Liver (tissue), 9 donors: ENCODE results near the gene TCERG1. TPM values are rescaled to one million over a fixed set of nuclear protein-coding genes. Genes with fewer than 3 reads are reported as not detected.

Experiments
- DNase-seq: peaks from one replicate; pipeline ENCODE4 v3.0.0-alpha.2; 2017; ENCODE audit warnings: low spot score
- H3K27ac ChIP-seq, 2 donors: one replicate each; pipeline ENCODE4 v1.7.0; 2013; ENCODE audit warnings: inconsistent platforms in 2 of 2, low read length in 2 of 2, control low read depth in 1 of 2, low read depth in 1 of 2, mild to moderate bottlenecking in 1 of 2
- H3K27me3 ChIP-seq, 4 donors: one replicate each; pipeline versions ENCODE4 v1.6.1 to v1.7.0; 2013; ENCODE audit warnings: low read length in 3 of 4, inconsistent platforms in 1 of 4, mild to moderate bottlenecking in 1 of 4, moderate library complexity in 1 of 4; ENCODE audit not compliant: control insufficient read depth in 4 of 4, insufficient read depth in 4 of 4
- H3K36me3 ChIP-seq, 4 donors: one replicate each; pipeline versions ENCODE4 v1.6.1 to v1.7.0; 2013; ENCODE audit warnings: low read length in 3 of 4, mild to moderate bottlenecking in 3 of 4, low read depth in 1 of 4, moderate library complexity in 1 of 4; ENCODE audit not compliant: control insufficient read depth in 4 of 4, insufficient read depth in 3 of 4
- H3K4me1 ChIP-seq, 4 donors: one replicate each; pipeline versions ENCODE4 v1.6.1 to v1.7.0; 2013; ENCODE audit warnings: low read length in 3 of 4, mild to moderate bottlenecking in 3 of 4, moderate library complexity in 1 of 4; ENCODE audit not compliant: control insufficient read depth in 4 of 4, insufficient read depth in 4 of 4
- H3K4me3 ChIP-seq, 3 donors: one replicate each; pipeline versions ENCODE4 v1.6.1 to v1.7.0; 2013; ENCODE audit warnings: low read length in 3 of 3, control low read depth in 1 of 3, low read depth in 1 of 3, mild to moderate bottlenecking in 1 of 3
- H3K9ac ChIP-seq, 2 donors: one replicate each; pipeline ENCODE4 v1.7.0; 2013; ENCODE audit warnings: low read length in 2 of 2, mild to moderate bottlenecking in 2 of 2, moderate library complexity in 2 of 2, control low read depth in 1 of 2, low read depth in 1 of 2
- H3K9me3 ChIP-seq, 4 donors: one replicate each; pipeline versions ENCODE4 v1.6.1 to v1.7.0; 2013; ENCODE audit warnings: low read length in 3 of 4; ENCODE audit not compliant: control insufficient read depth in 4 of 4
- CTCF ChIP-seq: fragments of 150-350 bp; IDR thresholded peaks from 2 replicates; pipeline ENCODE4 v1.5.1; 2017; ENCODE audit warnings: improper control_type of control experiment, low read depth, low read length; ENCODE audit not compliant: missing input control
- FOXA1 ChIP-seq: IDR thresholded peaks from 2 replicates; pipeline ENCODE4 v1.6.1; 2016; ENCODE audit warnings: antibody characterized with exemption
- FOXA2 ChIP-seq: IDR thresholded peaks from 2 replicates; pipeline ENCODE4 v1.6.1; 2016; ENCODE audit warnings: antibody characterized with exemption
- GABPA ChIP-seq, 2 donors: IDR thresholded peaks in 1 of 2; conservative IDR thresholded peaks in 1 of 2; 2 replicates each; pipeline ENCODE4 v1.6.1; 2016; ENCODE audit warnings: antibody characterized with exemption in 2 of 2, mild to moderate bottlenecking in 1 of 2, moderate library complexity in 1 of 2
- HNF4G ChIP-seq: IDR thresholded peaks from 2 replicates; pipeline ENCODE4 v1.6.1; 2016; ENCODE audit warnings: antibody characterized with exemption
- MAX ChIP-seq: IDR thresholded peaks from 2 replicates; pipeline ENCODE4 v1.6.1; 2016; ENCODE audit warnings: antibody characterized with exemption
- NR2F2 ChIP-seq: IDR thresholded peaks from 2 replicates; pipeline ENCODE4 v1.6.1; 2016; ENCODE audit warnings: antibody characterized with exemption
- RAD21 ChIP-seq, 2 donors: IDR thresholded peaks; 2 replicates each; pipeline ENCODE4 v1.6.1; 2016; ENCODE audit warnings: antibody characterized with exemption in 2 of 2, mild to moderate bottlenecking in 2 of 2
- SP1 ChIP-seq: IDR thresholded peaks from 2 replicates; pipeline ENCODE4 v1.6.1; 2018; ENCODE audit warnings: antibody characterized with exemption, mild to moderate bottlenecking
- TAF1 ChIP-seq: conservative IDR thresholded peaks from 2 replicates; pipeline ENCODE4 v1.6.1; 2016; ENCODE audit warnings: antibody characterized with exemption, mild to moderate bottlenecking
- YY1 ChIP-seq: IDR thresholded peaks from 2 replicates; pipeline ENCODE4 v1.6.1; 2016; ENCODE audit warnings: antibody characterized with exemption, mild to moderate bottlenecking
- ZBTB33 ChIP-seq: IDR thresholded peaks from 2 replicates; pipeline ENCODE4 v1.6.1; 2016; ENCODE audit warnings: antibody characterized with exemption
- WGBS: extraction: QIAGEN DNeasy Blood & Tissue Kit; methylation state at CpG from one replicate; pipeline ENCODE4 v1.1.7; 2013; 5-methylcytosine and 5-hydroxymethylcytosine counted together
- polyA plus RNA-seq, 2 donors: library from polyadenylated mRNA; stranded (reverse) in 1 of 2; unstranded in 1 of 2; fragments of 200-250 nt in 1 of 2; fragments of >200 nt in 1 of 2; fragmentation: Nextera tagmentation in 1 of 2; extraction: Ambion mirVana in 1 of 2; gene quantifications; one replicate each; pipeline versions ENCODE4 v1.2.1 to v1.2.3, GENCODE V29; 2013 to 2015
- total RNA-seq, 2 donors: library from RNA; depleted of rRNA; stranded (reverse); fragments of >200 nt; gene quantifications; one replicate each; pipeline ENCODE4 v1.2.3, GENCODE V29; 2014
- TF ChIP-seq, protein P1 (sequence below): IDR thresholded peaks from 2 replicates; pipeline ENCODE4 v1.6.1; 2016; ENCODE audit warnings: antibody characterized with exemption, mild to moderate bottlenecking
- TF ChIP-seq, protein P2 (sequence below): IDR thresholded peaks from 2 replicates; pipeline ENCODE4 v1.6.1; 2016; ENCODE audit warnings: antibody characterized with exemption
- donor health status: healthy.
- donor health status: healthy.
- donor health status: healthy.
- donor health status: healthy.
- donor health status: healthy.

TCERG1 gene
- total and polyA plus RNA-seq, 4 donors = 7.8 to 26.6 (median 16.0) TPM

DNA sequence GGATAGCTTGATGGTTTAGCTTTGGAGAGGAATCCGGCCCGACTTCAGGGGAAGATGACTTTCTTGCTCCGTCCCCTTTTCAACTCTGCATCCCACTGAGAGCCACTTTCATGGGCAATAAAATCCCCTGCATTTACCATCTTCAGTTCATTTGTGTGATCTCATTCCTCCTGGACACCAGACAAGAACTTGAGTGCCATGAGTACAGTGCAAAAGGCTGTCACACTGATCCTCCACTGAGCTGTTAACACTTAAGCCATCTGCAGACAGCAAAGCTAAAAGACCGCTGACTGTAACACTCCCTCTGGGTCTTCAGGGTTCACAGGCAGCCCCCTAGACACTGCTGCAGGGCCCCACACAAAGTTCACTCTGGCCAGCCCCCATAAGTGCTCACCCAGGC is 48.3 kb upstream of the TCERG1 start:
- Histone ChIP-seq H3K9ac (no peak overlapping the region), H3K4me3 (no peak overlapping the region), H3K9me3 (no peaks in the 10 kb centered on the region), H3K27me3 (peaks cover 0 to 4% (median 0%) of the 10 kb centered on the region in 4 donors), H3K4me1 (no peaks in the 10 kb centered on the region), H3K36me3 (no peaks in the 10 kb centered on the region), H3K27ac (no peak overlapping the region)
- WGBS = 91% methylated on average over 4 of the region's 4 CpGs
- TF ChIP-seq FOXA2 (no peak), TAF1 (no peak), MAX (no peak)
- no peak for DNase-seq

DNA sequence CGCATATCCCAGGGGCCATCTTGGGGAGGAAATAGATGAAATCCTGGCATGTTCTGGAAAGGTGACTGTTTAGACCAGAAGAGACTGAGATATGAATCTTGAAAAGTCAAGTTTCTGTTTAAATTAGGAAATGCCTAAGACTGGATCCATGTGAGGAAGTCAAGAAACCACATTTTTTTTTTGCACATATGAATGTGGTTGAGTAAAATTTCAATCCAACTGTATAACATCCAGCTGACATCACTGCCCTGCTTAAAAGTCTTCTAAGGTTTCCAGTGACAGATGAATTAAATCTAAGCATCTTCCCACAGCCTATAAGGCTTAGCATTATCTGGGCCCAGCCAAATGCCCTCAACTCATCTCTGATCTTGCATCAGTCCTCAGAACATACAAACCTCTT is 47.7 kb upstream of the TCERG1 start:
- H3K27ac ChIP-seq = no peak overlapping the region
- H3K4me3 ChIP-seq = no peak overlapping the region
- WGBS = 68% methylated on average over 1 of the region's 1 CpG
- H3K36me3 ChIP-seq = no peaks in the 10 kb centered on the region
- DNase-seq = no peak
- no peaks in the 10 kb centered on the region for H3K9me3 ChIP-seq
- TF ChIP-seq ZBTB33 = no peak
- TF ChIP-seq, protein P1, sequence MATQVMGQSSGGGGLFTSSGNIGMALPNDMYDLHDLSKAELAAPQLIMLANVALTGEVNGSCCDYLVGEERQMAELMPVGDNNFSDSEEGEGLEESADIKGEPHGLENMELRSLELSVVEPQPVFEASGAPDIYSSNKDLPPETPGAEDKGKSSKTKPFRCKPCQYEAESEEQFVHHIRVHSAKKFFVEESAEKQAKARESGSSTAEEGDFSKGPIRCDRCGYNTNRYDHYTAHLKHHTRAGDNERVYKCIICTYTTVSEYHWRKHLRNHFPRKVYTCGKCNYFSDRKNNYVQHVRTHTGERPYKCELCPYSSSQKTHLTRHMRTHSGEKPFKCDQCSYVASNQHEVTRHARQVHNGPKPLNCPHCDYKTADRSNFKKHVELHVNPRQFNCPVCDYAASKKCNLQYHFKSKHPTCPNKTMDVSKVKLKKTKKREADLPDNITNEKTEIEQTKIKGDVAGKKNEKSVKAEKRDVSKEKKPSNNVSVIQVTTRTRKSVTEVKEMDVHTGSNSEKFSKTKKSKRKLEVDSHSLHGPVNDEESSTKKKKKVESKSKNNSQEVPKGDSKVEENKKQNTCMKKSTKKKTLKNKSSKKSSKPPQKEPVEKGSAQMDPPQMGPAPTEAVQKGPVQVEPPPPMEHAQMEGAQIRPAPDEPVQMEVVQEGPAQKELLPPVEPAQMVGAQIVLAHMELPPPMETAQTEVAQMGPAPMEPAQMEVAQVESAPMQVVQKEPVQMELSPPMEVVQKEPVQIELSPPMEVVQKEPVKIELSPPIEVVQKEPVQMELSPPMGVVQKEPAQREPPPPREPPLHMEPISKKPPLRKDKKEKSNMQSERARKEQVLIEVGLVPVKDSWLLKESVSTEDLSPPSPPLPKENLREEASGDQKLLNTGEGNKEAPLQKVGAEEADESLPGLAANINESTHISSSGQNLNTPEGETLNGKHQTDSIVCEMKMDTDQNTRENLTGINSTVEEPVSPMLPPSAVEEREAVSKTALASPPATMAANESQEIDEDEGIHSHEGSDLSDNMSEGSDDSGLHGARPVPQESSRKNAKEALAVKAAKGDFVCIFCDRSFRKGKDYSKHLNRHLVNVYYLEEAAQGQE = no peak
- peaks cover 0 to 4% (median 1%) of the 10 kb centered on the region in 4 donors for H3K27me3 ChIP-seq
- no peaks in the 10 kb centered on the region for H3K4me1 ChIP-seq
- no peak overlapping the region for H3K9ac ChIP-seq

DNA sequence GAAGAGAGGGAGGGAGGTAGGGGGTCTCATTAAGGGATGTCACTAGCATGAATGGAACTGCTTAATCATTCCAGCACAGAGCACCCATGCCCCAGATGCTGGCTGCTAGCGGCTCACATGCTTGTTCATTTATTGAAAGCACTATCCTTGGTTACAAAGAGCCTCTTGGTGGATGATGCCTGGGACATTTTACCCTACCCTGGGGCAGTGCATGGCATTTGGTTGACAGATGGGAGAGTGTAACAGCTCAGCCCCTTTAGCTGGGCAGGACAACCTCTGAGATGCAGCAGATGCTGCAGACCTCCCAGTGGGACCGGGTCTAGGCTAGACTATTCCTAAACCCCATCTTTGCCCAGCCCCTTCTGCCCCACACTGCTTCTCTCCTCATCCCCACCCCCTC is 46.9 kb upstream of the TCERG1 start:
- no peak for TF ChIP-seq YY1
- TF ChIP-seq GABPA (IDR thresholded peaks at IDR 0.05 in 1 of 2, conservative IDR thresholded peaks at IDR 0.05 in 1 of 2) = no peak
- no peak for TF ChIP-seq NR2F2
- TF ChIP-seq FOXA1 = no peak
- TF ChIP-seq, protein P2, sequence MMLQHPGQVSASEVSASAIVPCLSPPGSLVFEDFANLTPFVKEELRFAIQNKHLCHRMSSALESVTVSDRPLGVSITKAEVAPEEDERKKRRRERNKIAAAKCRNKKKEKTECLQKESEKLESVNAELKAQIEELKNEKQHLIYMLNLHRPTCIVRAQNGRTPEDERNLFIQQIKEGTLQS = no peak
- TF ChIP-seq CTCF = no peak
- no peak for TF ChIP-seq RAD21 (IDR thresholded peaks at IDR 0.05)
- no peak for TF ChIP-seq HNF4G
- TF ChIP-seq SP1 = no peak
- Histone ChIP-seq H3K9ac (no peak overlapping the region), H3K9me3 (no peaks in the 10 kb centered on the region), H3K4me1 (no peaks in the 10 kb centered on the region), H3K36me3 (no peaks in the 10 kb centered on the region), H3K4me3 (no peak overlapping the region), H3K27ac (no peak overlapping the region), H3K27me3 (peaks cover 0 to 4% (median 1%) of the 10 kb centered on the region in 4 donors)
- 75% methylated on average over 2 of the region's 2 CpGs for WGBS
- no peak for DNase-seq
